ENCODE data around the gene PHF13. TPM values are rescaled to one million over a fixed set of nuclear protein-coding genes. Genes with fewer than 3 reads are reported as not detected.

Gene PHF13
- total and polyA plus RNA-seq, 2 donors (not counting 3 experiments of a cell fraction or from before 2014, with no cell fraction given) = 5.6 to 18.6 TPM

GRCh38 chr1:6579374-6580118 is 34.0 kb upstream of the PHF13 start, which contains the start of gene ZBTB48:
Gene ZBTB48 (plus strand): TSS chr1:6579994. CDS start chr1:6580610, 616 bp downstream.
- POLR2A ChIA-PET = interaction anchor here (1.4 to 2.0 kb wide), 4 partner anchors 21 to 88 kb away, joined by 3 to 6 read pairs (median 6); partner anchors contain the start of gene KLHL21
- peaks cover 11% of the 10 kb centered on the region for H3K79me2 ChIP-seq (ENCODE audit: control insufficient read depth, insufficient read depth, low read length)
- DNase-seq (ENCODE audit: low read depth, low spot score) (peak; percentile 97), FAIRE-seq (peak; percentile 99)
- TF ChIP-seq POLR2AphosphoS5 (IDR thresholded peaks at IDR 0.05; ENCODE audit: insufficient read depth, low read depth, low read length) = peak; percentile 96
- peak; percentile 98 for TF ChIP-seq POLR2A (IDR thresholded peaks at IDR 0.05; ENCODE audit: low read depth, low read length)
- TF ChIP-seq JUN (IDR thresholded peaks at IDR 0.05; ENCODE audit: borderline replicate concordance, insufficient read depth, insufficient read length, low read depth) = no peak
- TF ChIP-seq, protein P1, sequence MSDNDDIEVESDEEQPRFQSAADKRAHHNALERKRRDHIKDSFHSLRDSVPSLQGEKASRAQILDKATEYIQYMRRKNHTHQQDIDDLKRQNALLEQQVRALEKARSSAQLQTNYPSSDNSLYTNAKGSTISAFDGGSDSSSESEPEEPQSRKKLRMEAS (IDR thresholded peaks at IDR 0.05; ENCODE audit: insufficient read depth, insufficient read length) = no peak
- TF ChIP-seq CTCF (IDR thresholded peaks at IDR 0.05; ENCODE audit: extremely low read depth in 1 of 2, insufficient read depth in 1 of 2, low read depth in 1 of 2, low read length in 2 of 2) = no peak
- TF ChIP-seq GATA2 (IDR thresholded peaks at IDR 0.05; ENCODE audit: insufficient read depth, insufficient read length, low read depth, low read length) = no peak
- no peak for TF ChIP-seq EZH2 (IDR thresholded peaks at IDR 0.05; ENCODE audit: borderline replicate concordance, low read depth, low read length, severe bottlenecking)
- no peak for TF ChIP-seq MYC (IDR thresholded peaks at IDR 0.05; ENCODE audit: low read depth, low read length)
- no peak for TF ChIP-seq FOS (IDR thresholded peaks at IDR 0.05; ENCODE audit: borderline replicate concordance, insufficient read depth, low read length)
- intact Hi-C loops (cut with micrococcal nuclease) (loop anchor here (1.0 kb wide), 4 partner anchors 22 to 46 kb away; partner anchors contain the start of genes NOL9 and PHF13), dilution Hi-C loops (cut with MboI; ENCODE audit: extremely low pct_ligation_motif_present, low sequenced_read_pairs) (no loop called here)
- no peaks in the 10 kb centered on the region for H3K9me1 ChIP-seq (replicated peaks; ENCODE audit: control insufficient read depth, extremely low read depth, insufficient read depth, low read length)
- H3K36me3 ChIP-seq (ENCODE audit: control insufficient read depth in 2 of 2, extremely low read depth in 1 of 2, insufficient read depth in 2 of 2, low read length in 2 of 2) = no peaks in the 10 kb centered on the region
- H4K20me1 ChIP-seq (replicated peaks; ENCODE audit: control insufficient read depth, extremely low read depth, insufficient read depth, low read length) = no peaks in the 10 kb centered on the region
- no peaks in the 10 kb centered on the region for H3K27me3 ChIP-seq (ENCODE audit: control insufficient read depth in 2 of 2, insufficient read depth in 2 of 2, low read length in 2 of 2)
- peak within 1 kb of the TSS; percentile 91 for H2AFZ ChIP-seq (ENCODE audit: low read depth, low read length)
- H3K4me3 ChIP-seq (replicated peaks in 1 of 3; ENCODE audit: insufficient read depth in 1 of 3, low read depth in 1 of 3, low read length in 3 of 3) = peak within 1 kb of the TSS; percentile 57 to 98 (median 65)
- BruUV-seq (replicated peaks) = TSS peak; percentile 19
- peaks cover 14% of the 10 kb centered on the region for H3K4me1 ChIP-seq (ENCODE audit: control insufficient read depth, extremely low read depth, insufficient read depth, low read length)
- H3K27ac ChIP-seq (ENCODE audit: insufficient read depth, low read depth, low read length) = peak within 1 kb of the TSS; percentile 57
- H3K9ac ChIP-seq (replicated peaks; ENCODE audit: extremely low read depth, insufficient read depth, low read length) = peak within 1 kb of the TSS; percentile 39
- CTCF ChIA-PET = interaction anchor here (1.0 to 1.8 kb wide), 7 partner anchors 18 to 94 kb away, joined by 4 to 15 read pairs (median 6); partner anchors contain the start of genes NOL9 and TAS1R1
- peak within 1 kb of the TSS; percentile 75 for H3K4me2 ChIP-seq (ENCODE audit: insufficient read depth, low read length)
- no peaks in the 10 kb centered on the region for H3K9me3 ChIP-seq (replicated peaks; ENCODE audit: control insufficient read depth, insufficient read depth, low read length)
